GM18520 (cell line): ENCODE results near the gene WNK1.

Source experiments
- ATAC-seq: cut with Tn5 transposase; IDR thresholded peaks from one replicate; pipeline ENCODE4 v1.9.1; 2021; ENCODE audit not compliant: unreplicated experiment

The WNK1 gene

DNA sequence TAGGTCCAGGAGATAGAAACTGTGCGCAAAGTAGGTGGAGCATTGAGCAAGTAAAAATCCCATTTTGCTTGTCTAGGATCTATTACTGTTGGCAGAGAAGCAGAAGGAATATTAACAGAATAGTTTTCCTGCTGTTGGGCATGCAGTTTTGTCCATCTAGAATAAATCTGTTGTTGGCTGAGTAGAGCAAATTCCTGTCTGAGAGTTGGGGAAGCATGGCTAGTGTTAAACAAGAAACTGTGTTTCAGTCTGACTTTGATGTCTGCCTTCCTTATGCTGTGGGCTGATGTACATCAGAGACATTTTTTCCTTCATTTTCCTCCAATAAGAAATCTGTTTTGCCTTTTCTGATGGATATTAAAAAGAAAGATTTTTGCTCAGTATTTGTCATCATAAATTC, 99.0 kb downstream of the WNK1 start:
- no peak for ATAC-seq

DNA sequence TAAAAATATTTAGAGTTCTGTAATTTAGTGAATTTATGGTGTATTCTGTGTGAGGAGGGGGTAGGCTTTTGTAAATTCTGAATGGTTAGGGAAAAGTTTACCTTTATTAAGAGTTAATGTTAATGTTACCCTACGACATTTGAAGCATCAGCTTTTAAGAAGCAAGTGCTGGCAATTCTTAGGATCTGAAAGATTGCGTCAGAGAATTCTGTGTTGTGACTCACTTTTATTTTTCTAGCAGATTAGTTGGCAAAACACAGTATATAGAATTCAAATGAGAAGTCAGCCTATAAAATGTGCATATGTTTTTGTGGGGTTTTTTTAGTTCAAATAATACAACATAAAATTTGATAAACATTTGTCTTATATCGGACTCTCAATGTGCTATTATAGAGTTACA, 99.5 kb downstream of the WNK1 start:
- ATAC-seq = no peak

DNA sequence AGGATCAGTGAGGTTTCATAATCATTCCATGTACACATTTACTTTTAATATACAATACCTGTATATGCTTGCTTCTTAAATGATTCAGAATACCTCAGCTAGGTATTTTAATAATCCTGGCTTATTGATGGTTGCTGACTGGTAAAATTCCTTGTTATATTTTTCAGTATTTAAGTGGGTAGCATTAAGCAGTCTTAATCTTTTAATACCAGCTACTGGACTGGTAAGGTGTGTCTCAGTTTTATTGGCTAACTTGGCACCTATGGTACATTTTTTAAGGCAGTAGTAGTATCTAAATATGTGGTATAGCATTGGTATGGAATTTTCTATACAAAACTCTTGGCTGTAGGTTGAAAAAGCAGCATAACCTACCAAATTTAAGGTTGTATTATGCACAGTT, 100.5 kb downstream of the WNK1 start:
- ATAC-seq = no peak

DNA sequence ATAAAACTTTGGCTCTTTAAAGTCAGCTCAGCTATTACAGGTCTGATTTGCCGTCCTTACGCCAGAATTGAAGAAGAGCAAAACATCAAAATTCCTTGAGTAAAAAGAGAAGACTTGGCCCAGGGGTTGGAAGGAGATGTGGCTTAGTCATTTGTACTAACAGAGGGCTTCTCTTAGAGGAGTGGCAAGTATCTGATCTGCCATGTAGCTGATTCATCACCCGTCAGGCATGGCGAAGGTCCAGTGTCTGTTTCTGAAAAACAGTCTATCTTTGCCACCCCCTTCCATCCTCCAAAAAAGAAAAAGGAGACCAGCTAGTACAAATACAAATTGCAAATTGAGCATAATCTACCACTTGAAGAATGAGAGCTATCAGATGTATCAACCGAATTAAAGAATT, 105.2 kb downstream of the WNK1 start:
- ATAC-seq = no peak

DNA sequence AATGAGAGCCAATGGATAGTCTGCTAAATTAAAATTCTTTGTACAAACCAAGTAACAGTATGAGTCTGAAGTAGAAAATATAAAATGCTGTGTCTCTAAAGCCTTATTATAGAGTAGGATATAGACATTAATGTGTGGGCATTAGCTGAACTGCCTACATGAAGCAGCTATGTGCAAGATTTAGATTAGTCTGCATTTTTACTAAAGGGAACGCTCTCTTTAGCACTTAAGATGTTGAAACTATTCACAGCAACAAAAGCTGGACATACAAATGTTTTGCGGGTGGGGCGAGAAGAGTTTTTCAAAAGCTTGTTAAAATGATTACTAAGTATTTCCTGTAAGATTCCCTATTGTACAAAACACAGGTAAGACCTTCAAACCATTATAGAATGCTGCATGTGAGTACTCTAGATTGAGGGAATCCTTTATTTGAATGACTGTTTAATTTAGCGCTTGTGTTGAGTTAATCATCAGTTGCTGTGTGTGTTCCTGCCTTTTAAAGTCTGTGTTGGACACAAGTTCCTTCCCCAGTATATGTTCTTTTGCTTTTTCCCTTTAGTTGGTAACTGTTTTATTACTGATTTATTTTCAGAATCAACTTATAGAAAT, 110.0 kb downstream of the WNK1 start:
- ATAC-seq = no peak

DNA sequence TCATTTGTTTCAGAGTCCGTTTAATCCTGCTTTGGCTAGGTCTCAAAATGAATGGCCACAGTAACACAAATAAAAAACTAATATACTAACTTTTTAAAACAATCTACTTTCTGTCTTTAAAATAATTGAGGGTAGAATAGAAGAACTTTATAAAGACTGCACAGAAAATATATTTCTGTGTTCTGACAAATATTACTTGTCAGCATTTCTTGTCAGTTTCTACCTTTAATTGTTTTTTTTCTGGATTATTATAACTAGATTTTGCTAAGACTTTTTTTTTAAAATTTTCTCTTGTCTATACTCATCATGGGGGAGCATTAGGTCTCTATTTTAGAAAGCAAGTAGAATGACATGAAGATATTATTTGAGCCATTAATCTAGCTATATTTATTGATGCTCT, 110.9 kb downstream of the WNK1 start:
- ATAC-seq = no peak

DNA sequence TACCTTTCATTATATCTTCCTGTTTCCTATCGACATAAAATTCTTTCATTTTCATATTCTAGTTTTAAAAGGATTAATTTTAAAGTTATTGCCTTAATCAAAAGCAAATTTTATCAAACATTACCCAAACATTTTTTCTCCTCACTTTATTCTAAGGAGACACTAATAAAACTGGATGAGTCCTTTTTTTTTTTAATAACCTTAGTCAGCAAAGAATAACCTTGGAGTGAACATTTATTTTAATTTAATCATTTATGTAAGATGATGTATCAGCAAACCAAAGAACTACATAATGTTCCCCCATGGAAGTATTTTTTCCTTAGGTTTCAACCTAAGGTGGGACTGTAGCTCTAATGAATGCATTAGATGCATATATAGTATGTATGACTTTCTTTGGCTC, 113.2 kb downstream of the WNK1 start:
- ATAC-seq = no peak

DNA sequence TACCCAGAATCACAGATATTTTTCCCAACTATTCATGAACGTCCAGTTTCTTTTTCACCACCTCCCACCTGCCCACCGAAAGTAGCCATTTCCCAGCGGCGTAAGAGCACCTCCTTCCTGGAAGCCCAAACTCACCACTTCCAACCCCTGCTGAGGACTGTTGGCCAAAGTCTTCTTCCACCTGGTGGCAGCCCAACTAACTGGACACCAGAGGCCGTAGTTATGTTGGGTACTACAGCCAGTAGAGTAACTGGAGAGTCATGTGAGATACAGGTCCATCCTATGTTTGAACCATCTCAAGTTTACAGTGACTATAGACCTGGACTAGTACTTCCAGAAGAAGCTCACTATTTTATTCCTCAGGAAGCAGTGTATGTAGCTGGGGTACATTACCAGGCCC, 115.5 kb downstream of the WNK1 start:
- ATAC-seq = no peak

DNA sequence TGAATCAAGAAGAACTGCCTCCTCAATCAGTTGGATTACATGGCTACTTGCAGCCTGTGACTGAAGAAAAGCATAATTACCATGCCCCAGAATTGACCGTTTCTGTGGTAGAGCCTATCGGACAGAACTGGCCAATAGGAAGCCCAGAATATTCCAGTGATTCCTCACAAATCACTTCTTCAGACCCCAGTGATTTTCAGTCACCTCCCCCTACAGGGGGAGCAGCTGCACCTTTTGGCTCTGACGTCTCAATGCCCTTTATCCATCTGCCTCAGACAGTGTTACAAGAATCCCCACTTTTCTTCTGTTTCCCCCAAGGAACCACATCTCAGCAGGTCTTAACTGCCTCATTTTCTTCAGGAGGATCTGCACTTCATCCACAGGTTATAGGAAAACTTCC, 116.3 kb downstream of the WNK1 start:
- no peak for ATAC-seq

DNA sequence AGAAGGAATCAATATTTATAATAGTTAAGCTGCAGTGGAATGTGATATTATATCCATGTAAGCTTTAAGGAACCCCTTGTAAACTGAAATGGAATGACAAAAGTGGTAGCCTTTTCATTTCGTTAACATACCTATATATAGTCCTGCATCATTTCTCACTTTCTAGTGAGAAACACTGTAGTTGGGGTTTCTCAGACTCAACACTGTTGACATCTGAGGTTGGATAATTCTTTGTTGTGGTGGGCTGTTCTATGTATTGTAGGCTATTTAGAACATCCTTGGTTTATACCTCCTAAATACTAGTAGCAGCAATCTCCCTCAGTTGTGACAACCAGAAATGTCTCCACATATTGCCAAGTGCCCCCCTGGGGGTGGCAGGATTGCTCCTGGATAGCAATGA, 118.0 kb downstream of the WNK1 start:
- ATAC-seq = no peak

DNA sequence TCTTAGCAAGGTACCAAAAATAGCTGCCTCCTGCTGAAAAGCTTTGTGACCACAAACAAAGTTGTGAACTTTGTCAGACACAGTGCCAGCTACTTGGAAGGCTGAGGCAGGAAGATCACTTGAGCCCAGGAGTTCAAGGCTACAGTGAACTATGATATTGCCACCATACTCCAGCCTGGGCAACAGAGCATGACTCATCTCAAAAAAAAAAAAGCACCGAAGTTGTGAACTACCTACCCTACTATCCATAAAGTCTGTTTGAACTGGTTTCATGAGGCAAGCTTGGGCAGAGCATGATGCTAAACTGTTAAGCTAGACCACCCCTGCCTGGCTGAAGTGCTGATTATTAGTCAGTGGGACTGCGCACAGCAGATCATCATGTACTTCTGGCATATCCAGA, 121.6 kb downstream of the WNK1 start:
- ATAC-seq = no peak

DNA sequence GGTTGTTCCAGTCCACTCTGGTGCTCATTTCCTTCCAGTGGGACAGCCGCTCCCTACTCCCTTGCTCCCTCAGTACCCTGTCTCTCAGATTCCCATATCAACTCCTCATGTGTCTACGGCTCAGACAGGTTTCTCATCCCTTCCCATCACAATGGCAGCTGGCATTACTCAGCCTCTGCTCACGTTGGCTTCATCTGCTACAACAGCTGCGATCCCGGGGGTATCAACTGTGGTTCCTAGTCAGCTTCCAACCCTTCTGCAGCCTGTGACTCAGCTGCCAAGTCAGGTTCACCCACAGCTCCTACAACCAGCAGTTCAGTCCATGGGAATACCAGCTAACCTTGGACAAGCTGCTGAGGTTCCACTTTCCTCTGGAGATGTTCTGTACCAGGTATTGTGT, 127.3 kb downstream of the WNK1 start:
- no peak for ATAC-seq

DNA sequence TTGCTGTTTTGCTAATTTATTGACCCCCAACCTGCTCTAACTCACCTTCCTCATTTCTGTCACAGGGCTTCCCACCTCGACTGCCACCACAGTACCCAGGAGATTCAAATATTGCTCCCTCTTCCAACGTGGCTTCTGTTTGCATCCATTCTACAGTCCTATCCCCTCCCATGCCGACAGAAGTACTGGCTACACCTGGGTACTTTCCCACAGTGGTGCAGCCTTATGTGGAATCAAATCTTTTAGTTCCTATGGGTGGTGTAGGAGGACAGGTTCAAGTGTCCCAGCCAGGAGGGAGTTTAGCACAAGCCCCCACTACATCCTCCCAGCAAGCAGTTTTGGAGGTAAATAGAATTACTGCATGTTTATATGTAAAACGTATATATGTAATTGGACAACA, 128.3 kb downstream of the WNK1 start:
- ATAC-seq = no peak

DNA sequence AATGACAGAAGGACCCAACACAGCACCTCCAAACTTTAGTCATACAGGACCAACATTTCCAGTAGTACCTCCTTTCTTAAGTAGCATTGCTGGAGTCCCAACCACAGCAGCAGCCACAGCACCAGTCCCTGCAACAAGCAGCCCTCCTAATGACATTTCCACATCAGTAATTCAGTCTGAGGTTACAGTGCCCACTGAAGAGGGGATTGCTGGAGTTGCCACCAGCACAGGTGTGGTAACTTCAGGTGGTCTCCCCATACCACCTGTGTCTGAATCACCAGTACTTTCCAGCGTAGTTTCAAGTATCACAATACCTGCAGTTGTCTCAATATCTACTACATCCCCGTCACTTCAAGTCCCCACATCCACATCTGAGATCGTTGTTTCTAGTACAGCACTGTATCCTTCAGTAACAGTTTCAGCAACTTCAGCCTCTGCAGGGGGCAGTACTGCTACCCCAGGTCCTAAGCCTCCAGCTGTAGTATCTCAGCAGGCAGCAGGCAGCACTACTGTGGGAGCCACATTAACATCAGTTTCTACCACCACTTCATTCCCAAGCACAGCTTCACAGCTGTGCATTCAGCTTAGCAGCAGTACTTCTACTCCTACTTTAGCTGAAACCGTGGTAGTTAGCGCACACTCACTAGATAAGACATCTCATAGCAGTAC, 132.5 kb downstream of the WNK1 start:
- ATAC-seq = no peak

DNA sequence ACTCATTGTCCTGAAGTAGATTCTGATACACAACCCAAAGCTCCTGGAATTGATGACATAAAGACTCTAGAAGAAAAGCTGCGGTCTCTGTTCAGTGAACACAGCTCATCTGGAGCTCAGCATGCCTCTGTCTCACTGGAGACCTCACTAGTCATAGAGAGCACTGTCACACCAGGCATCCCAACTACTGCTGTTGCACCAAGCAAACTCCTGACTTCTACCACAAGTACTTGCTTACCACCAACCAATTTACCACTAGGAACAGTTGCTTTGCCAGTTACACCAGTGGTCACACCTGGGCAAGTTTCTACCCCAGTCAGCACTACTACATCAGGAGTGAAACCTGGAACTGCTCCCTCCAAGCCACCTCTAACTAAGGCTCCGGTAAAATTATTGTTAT, 133.3 kb downstream of the WNK1 start:
- no peak for ATAC-seq

DNA sequence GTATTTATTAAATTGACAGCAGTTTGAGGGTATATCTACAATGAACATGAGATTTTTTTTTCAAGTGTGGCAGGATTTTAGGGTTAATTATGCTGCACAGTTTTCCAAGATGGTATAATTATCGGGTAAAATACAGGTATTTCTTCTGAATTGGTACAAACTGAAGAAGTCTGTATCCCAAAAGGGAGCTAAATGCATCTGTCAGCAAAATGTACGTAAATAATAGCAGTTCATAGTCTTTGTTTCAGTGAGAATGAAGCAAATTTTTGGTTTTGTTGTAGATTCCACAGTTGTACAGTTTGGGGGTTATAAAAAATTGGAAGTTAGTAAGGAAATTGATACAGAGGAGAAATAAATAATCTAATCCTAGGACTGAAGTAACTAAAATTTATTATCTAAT, 133.8 kb downstream of the WNK1 start:
- ATAC-seq = no peak

DNA sequence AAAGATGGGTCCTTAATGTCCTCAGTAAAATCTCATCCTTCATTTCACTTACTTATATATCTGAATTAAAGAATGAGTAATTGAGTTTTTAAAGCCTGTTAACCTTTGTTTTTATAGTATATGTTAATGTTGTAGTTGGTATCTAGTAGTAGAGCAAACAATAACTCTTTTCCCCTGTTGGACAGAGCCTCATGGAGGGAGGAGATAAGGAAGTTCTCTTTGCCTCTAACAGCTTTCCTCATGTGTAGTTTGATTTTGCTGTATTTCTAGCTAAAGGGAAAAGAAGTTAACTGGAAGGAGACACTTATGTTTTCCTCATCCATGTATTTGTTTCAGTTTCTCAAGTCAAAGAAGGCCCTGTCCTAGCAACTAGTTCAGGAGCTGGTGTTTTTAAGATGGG, 141.8 kb downstream of the WNK1 start:
- ATAC-seq = no peak

DNA sequence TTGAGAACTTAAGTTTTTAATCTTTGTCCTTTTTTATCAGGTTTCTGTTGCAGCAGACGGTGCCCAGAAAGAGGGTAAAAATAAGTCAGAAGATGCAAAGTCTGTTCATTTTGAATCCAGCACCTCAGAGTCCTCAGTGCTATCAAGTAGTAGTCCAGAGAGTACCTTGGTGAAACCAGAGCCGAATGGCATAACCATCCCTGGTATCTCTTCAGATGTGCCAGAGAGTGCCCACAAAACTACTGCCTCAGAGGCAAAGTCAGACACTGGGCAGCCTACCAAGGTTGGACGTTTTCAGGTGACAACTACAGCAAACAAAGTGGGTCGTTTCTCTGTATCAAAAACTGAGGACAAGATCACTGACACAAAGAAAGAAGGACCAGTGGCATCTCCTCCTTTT, 143.7 kb downstream of the WNK1 start:
- no peak for ATAC-seq

DNA sequence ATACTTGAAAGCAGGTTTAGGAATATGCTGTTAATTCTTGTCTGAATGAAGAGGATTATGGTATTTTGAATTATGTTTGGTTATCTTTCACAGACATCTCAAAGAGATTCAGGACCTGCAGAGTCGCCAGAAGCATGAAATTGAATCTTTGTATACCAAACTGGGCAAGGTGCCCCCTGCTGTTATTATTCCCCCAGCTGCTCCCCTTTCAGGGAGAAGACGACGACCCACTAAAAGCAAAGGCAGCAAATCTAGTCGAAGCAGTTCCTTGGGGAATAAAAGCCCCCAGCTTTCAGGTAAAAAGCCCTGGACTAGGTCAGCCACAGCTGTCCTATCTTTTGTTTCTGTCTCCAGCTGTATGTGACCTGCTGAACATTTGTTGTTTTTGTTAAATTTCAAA, 145.0 kb downstream of the WNK1 start:
- ATAC-seq = no peak

DNA sequence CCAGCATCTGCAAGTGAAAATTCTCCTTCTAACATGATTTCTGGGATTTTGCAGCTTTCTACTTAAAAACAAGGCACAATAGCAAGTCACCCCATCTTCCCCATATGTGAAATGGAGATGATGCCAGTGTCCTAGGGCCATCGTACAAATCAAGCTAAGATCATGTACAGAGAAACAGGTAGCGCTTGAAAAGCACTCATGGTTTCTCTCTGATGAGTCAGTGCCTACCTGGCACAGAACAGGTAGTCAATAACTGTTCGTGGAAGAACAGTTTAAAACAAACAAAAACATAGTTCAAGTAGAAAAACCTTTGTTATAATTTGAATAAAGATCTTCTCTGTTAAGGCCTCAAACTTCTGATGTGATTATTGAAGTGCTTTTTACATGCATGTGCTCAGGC, 150.2 kb downstream of the WNK1 start:
- ATAC-seq = no peak

DNA sequence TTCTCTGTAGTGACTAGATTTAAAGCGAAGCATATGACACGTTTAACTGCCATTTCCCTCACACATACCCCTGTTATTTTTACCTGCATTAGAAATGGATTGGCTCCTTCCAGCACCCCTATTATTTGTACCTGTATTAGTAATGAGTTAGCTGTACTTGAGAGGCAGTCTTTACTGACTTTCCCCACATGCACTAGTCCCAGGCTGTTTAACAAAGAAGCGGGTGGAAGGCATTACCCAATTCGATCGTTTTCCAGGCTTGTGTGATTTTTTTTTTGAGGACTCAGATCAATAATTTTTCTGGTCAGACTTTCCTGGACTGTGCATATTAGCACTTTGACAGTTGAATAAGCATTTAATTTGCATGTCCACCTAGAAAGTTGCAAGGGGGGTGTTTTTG, 150.7 kb downstream of the WNK1 start:
- no peak for ATAC-seq

DNA sequence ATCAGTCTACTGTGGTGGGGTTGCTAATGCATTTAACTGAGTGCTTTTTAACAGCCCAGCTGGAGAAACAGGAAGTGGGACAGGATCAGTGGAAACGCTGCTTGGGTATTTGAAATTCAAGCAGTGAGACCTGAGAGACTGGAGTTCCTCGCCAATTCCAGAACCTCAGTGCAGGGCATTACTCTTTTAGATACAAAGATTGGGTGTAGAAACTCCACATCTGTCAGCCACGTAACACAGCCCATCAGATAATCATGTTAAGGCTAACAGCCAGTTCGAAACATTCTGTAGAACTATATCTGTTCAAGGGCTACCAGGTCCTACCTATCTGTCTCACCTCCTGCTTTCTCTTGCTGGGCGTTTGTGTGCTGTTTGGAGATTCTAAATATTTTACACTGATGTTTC, 151.6 kb downstream of the WNK1 start:
- ATAC-seq = no peak
